WI38 (cell line): Measurements from ENCODE around the gene PIWIL4.

Source experiments
- H3K4me3 ChIP-seq: 2 replicates; pipeline ENCODE4 v1.5.1; 2011; ENCODE audit warnings: low read depth, mild to moderate bottlenecking, control low read depth, low read length
- CTCF ChIP-seq: IDR thresholded peaks from 2 replicates; pipeline ENCODE4 v1.5.1; 2012; ENCODE audit warnings: low read depth, mild to moderate bottlenecking, control low read depth, low read length

PIWIL4 gene

GRCh38 chr11:94543695-94544645, 23.2 kb upstream of the PIWIL4 start, which contains the start of gene FUT4:
FUT4 (plus strand) TSS chr11:94543921; CDS start chr11:94544134, 213 bp downstream.
- H3K4me3 ChIP-seq: peak within 1 kb of the TSS; percentile 64
- no peak for TF ChIP-seq CTCF

GRCh38 chr11:94544646-94545263, 22.4 kb upstream of the PIWIL4 start:
- TF ChIP-seq CTCF: no peak
- peak overlapping the region; percentile 64 for H3K4me3 ChIP-seq

- H3K4me3 ChIP-seq: peak overlapping the region; percentile 64
- no peak for TF ChIP-seq CTCF
Measured at GRCh38 chr11:94545264-94546161, 21.7 kb upstream of the PIWIL4 start.

- 0 out of 2 replicates have a peak overlapping the region, but pooled peaks have one; percentile 10 for H3K4me3 ChIP-seq
- no peak for TF ChIP-seq CTCF
Measured at GRCh38 chr11:94546162-94546470, 21.1 kb upstream of the PIWIL4 start.

- H3K4me3 ChIP-seq: 0 out of 2 replicates have a peak overlapping the region, but pooled peaks have one; percentile 9
- TF ChIP-seq CTCF: no peak
Measured at GRCh38 chr11:94546886-94547285, 20.3 kb upstream of the PIWIL4 start.

GRCh38 chr11:94549146-94549545, 18.0 kb upstream of the PIWIL4 start:
- no peak for TF ChIP-seq CTCF
- no peak overlapping the region for H3K4me3 ChIP-seq
